Endodermal cell (in vitro differentiated cells): ENCODE data around the gene SPOCK1. TPM values are rescaled to one million over a fixed set of nuclear protein-coding genes. Genes with fewer than 3 reads are reported as not detected.

Experiments
- DNase-seq: peaks from one replicate; pipeline ENCODE4 v3.0.0-alpha.2; 2017
- H3K27ac ChIP-seq: 2 replicates; pipeline ENCODE4 v1.5.1; 2013; ENCODE audit warnings: mild to moderate bottlenecking, low read depth, low read length, moderate library complexity
- H3K27me3 ChIP-seq: 2 replicates; pipeline ENCODE4 v1.6.1; 2013; ENCODE audit warnings: mild to moderate bottlenecking, low read length, moderate library complexity; ENCODE audit not compliant: insufficient read depth, control insufficient read depth, poor library complexity, severe bottlenecking
- H3K36me3 ChIP-seq: 2 replicates; pipeline ENCODE4 v1.7.0; 2013; ENCODE audit warnings: mild to moderate bottlenecking, low read length, moderate library complexity; ENCODE audit not compliant: control insufficient read depth, insufficient read depth
- H3K4me1 ChIP-seq: one replicate; pipeline ENCODE4 v1.7.0; 2013; ENCODE audit warnings: low read length; ENCODE audit not compliant: control insufficient read depth, insufficient read depth
- H3K4me3 ChIP-seq: 2 replicates; pipeline ENCODE4 v1.5.1; 2013; ENCODE audit warnings: mild to moderate bottlenecking, low read length, moderate library complexity
- H3K9ac ChIP-seq: 2 replicates; pipeline ENCODE4 v1.6.1; 2013; ENCODE audit warnings: mild to moderate bottlenecking, low read length, moderate library complexity; ENCODE audit not compliant: poor library complexity, severe bottlenecking; ENCODE audit errors: extremely low read depth
- H3K9me3 ChIP-seq: 2 replicates; pipeline ENCODE4 v1.6.1; 2013; ENCODE audit warnings: mild to moderate bottlenecking, low read length, moderate library complexity; ENCODE audit not compliant: control insufficient read depth
- H3K27ac Mint-ChIP-seq: 2 replicates; pipeline ENCODE4 v1.8.0; 2020; ENCODE audit warnings: mixed read lengths
- H3K27me3 Mint-ChIP-seq: 2 replicates; pipeline ENCODE4 v1.8.0; 2021; ENCODE audit warnings: mild to moderate bottlenecking, mixed read lengths; ENCODE audit not compliant: insufficient read depth
- H3K36me3 Mint-ChIP-seq: 2 replicates; pipeline ENCODE4 v1.8.0; 2020; ENCODE audit warnings: low read depth, mixed read lengths
- H3K4me1 Mint-ChIP-seq: 2 replicates; pipeline ENCODE4 v1.8.0; 2020; ENCODE audit warnings: mixed read lengths
- H3K4me3 Mint-ChIP-seq: 2 replicates; pipeline ENCODE4 v1.8.0; 2020; ENCODE audit warnings: mild to moderate bottlenecking, moderate library complexity, mixed read lengths
- H3K9me3 Mint-ChIP-seq: 2 replicates; pipeline ENCODE4 v1.8.0; 2020; ENCODE audit warnings: mild to moderate bottlenecking, mixed read lengths
- CTCF ChIP-seq: fragments of 200-600 bp; sonication (generic); conservative IDR thresholded peaks from 2 replicates; pipeline ENCODE4 v1.5.0; 2021; ENCODE audit warnings: antibody characterized with exemption, mild to moderate bottlenecking
- WGBS, 2 experiments: methylation state at CpG; one replicate each; pipeline versions ENCODE4 v1.1.5 to v1.1.7; 2013; ENCODE audit warnings: missing lambda C conversion rate in 2 of 2, mixed read lengths in 1 of 2; ENCODE audit not compliant: insufficient coverage in 1 of 2, insufficient read length in 1 of 2; 5-methylcytosine and 5-hydroxymethylcytosine counted together
- total RNA-seq, 2 donors: library from RNA; stranded (reverse); fragmentation: NEBNext Ultra II Directional in 1 of 2; extraction: Animal tissue kit (Norgen Biotek cat#: 25700) in 1 of 2; gene quantifications; 2 replicates in 1 of 2; 3 replicates in 1 of 2; pipeline ENCODE4 v1.2.1, GENCODE V29; 2021

Gene SPOCK1
- total RNA-seq, 2 donors from 2014 or later = 25.8 to 39.8 TPM

DNA sequence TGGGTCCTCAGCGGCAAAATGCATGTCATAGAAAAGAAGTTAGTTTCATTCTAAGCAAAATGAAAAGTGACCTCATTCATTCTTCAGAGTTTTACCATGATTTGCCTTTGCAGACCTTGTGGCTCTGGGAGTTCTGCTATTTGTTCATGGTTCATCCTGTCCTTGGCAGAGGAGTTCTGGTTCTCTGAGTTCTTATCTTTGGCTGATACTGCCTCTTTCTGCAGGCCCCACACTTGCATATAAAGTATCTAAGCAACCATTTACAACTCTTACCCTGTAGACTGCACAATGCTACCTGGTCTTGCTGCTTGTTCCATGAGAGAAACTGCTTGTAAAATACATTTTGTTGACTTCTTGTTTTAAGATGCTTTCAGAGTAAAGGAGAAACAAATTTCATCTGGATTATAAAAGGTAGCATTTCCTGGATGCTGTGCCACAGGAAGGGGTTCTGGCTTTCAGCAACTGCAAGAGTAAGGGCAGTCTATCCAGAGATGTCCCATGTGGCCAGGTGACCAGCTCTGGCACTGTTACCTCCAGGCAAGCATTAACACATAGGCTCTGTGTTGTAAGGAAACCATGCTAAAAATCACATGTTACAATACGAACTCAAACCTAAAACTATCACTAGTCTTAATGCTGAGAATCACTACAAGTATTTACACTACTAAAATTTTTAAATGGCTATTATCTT is 513.2 kb downstream of the SPOCK1 start:
- no peaks in the 10 kb centered on the region for H3K9me3 Mint-ChIP-seq
- 92 to 100% methylated on average over 2 of the region's 2 CpGs for WGBS, 2 experiments
- H3K9me3 ChIP-seq = no peaks in the 10 kb centered on the region

GRCh38 chr5:136984772-136985446 is 514.2 kb downstream of the SPOCK1 start:
- no peaks in the 10 kb centered on the region for H3K9me3 Mint-ChIP-seq

More for the DNA sequence above, 513.2 kb downstream of the SPOCK1 start:
- no peak overlapping the region for H3K4me3 Mint-ChIP-seq
- Histone ChIP-seq H3K27me3 (no peaks in the 10 kb centered on the region), H3K4me1 (peaks cover 3% of the 10 kb centered on the region), H3K27ac (no peak overlapping the region), H3K4me3 (no peak overlapping the region), H3K9ac (no peak overlapping the region), H3K36me3 (no peaks in the 10 kb centered on the region)
- no peak for DNase-seq
- no peak for TF ChIP-seq CTCF
- no peaks in the 10 kb centered on the region for H3K27me3 Mint-ChIP-seq
- H3K36me3 Mint-ChIP-seq = no peaks in the 10 kb centered on the region
- no peak overlapping the region for H3K27ac Mint-ChIP-seq
- peaks cover 10% of the 10 kb centered on the region for H3K4me1 Mint-ChIP-seq

DNA sequence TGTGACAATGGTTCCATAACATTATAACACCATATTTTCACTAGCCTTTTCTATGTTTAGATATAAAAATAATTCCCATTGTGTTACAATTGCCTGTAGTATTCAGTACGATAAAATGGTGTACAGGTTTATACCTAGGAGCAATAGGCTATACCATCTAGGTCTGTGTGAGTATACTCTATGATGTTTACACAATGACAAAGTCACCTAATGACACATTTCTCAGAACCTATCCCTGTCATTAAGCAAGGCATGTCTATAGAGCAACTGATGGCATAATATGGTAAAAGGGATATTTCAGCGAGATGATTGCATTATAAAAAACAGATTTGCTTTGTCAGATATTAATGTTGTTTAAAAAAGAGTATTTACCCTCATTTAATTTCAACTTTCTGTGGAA is 517.2 kb downstream of the SPOCK1 start:
- Histone ChIP-seq H3K9me3 (no peaks in the 10 kb centered on the region), H3K27ac (no peak overlapping the region), H3K4me1 (peaks cover 3% of the 10 kb centered on the region), H3K36me3 (no peaks in the 10 kb centered on the region), H3K9ac (no peak overlapping the region), H3K4me3 (no peak overlapping the region), H3K27me3 (no peaks in the 10 kb centered on the region)
- Mint-ChIP-seq H3K27ac (no peak overlapping the region), H3K36me3 (peaks cover 3% of the 10 kb centered on the region), H3K9me3 (no peaks in the 10 kb centered on the region), H3K4me3 (no peak overlapping the region), H3K4me1 (peaks cover 10% of the 10 kb centered on the region), H3K27me3 (no peaks in the 10 kb centered on the region)
- 85 to 100% methylated on average over 1 to 2 of the region's 2 CpGs for WGBS, 2 experiments
- no peak for DNase-seq
- TF ChIP-seq CTCF = no peak

More at GRCh38 chr5:136984772-136985446, 514.2 kb downstream of the SPOCK1 start:
- no peak overlapping the region for H3K27ac ChIP-seq
- peaks cover 3% of the 10 kb centered on the region for H3K4me1 ChIP-seq
- H3K36me3 ChIP-seq = no peaks in the 10 kb centered on the region
- 88 to 93% methylated on average over 3 to 4 of the region's 4 CpGs for WGBS, 2 experiments
- Mint-ChIP-seq H3K27ac (no peak overlapping the region), H3K36me3 (no peaks in the 10 kb centered on the region), H3K27me3 (no peaks in the 10 kb centered on the region), H3K4me1 (peaks cover 10% of the 10 kb centered on the region), H3K4me3 (no peak overlapping the region)
- H3K9ac ChIP-seq = no peak overlapping the region
- H3K4me3 ChIP-seq = no peak overlapping the region
- no peak for TF ChIP-seq CTCF
- no peaks in the 10 kb centered on the region for H3K27me3 ChIP-seq
- no peaks in the 10 kb centered on the region for H3K9me3 ChIP-seq
- no peak for DNase-seq
